HFFc6 (cell line): ENCODE results near the gene MEDAG. TPM values are rescaled to one million over a fixed set of nuclear protein-coding genes. Genes with fewer than 3 reads are reported as not detected.
"Not testable (repeated sequence)": the region's sequence is repeated elsewhere in the genome, so short reads cannot be mapped to it uniquely, and the experiment has no call there.

Experiments used
- DNase-seq: peaks from one replicate; pipeline ENCODE4 v3.0.0-alpha.2; 2018
- H3K27ac Mint-ChIP-seq: 2 replicates; pipeline ENCODE4 v1.8.0; 2020; ENCODE audit warnings: mild to moderate bottlenecking, mixed read lengths
- H3K27me3 Mint-ChIP-seq: 2 replicates; pipeline ENCODE4 v1.8.0; 2021; ENCODE audit warnings: mild to moderate bottlenecking, moderate library complexity, mixed read lengths; ENCODE audit not compliant: insufficient read depth
- H3K36me3 Mint-ChIP-seq: 2 replicates; pipeline ENCODE4 v1.8.0; 2021; ENCODE audit warnings: low read depth, mixed read lengths
- H3K4me1 Mint-ChIP-seq: 2 replicates; pipeline ENCODE4 v1.8.0; 2020; ENCODE audit warnings: low read depth, mixed read lengths
- H3K4me3 Mint-ChIP-seq: 2 replicates; pipeline ENCODE4 v1.8.0; 2020; ENCODE audit warnings: mild to moderate bottlenecking, moderate library complexity, mixed read lengths
- H3K9me3 Mint-ChIP-seq: 2 replicates; pipeline ENCODE4 v1.8.0; 2020; ENCODE audit warnings: mild to moderate bottlenecking, mixed read lengths
- total RNA-seq, 6 experiments: library from RNA; stranded (reverse); fragmentation: NEBNext Ultra II Directional; extraction: Animal tissue kit (Norgen Biotek cat#: 25700); gene quantifications; 2 replicates in 1 of 6; 3 replicates in 5 of 6; pipeline ENCODE4 v1.2.3, GENCODE V29; 2021
- TF ChIP-seq, protein P1 (sequence below): fragments of 200-600 bp; sonication (generic); IDR thresholded peaks from 2 replicates; pipeline ENCODE4 v1.5.0; 2021; ENCODE audit warnings: antibody characterized with exemption, mild to moderate bottlenecking

MEDAG gene
- total RNA-seq, 6 experiments from 2014 or later = 0.11 to 0.40 (median 0.33) TPM; not detected in 3

DNA sequence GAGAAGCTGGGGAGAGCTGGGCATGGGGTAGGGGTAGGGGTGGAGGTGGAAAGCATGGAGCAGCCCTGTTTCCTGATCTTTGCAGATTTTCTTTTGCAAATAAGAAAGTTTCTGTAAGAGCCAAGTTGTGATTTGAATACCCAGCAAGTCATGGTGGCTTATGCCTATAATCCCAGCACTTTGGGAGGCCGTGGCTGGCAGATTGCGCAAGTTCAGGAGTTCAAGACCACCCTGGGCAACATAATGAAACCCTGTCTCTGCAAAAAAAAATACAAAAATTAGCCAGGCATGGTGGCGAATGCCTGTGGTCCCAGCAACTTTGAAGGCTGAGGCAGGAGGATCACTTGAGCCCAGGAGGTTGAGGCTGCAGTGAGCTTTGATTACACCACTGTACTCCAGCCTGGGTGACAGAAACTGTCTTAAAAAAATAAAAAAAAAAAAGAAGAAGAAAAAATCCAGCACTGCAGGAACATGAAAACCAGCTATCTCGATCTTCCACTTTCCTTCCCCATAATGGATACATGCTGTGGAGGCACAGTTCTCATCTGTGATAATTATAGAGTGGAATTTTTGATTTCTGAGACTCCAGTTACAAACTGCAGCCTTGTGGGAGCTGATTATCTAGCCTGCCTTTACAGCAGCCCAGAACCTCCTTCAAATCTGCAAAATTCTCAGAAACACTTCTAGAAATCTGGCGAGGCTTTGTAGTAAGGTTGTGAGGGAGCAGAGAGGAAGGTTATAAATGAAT is 14.3 kb downstream of the MEDAG start:
- H3K27me3 Mint-ChIP-seq = peaks cover 39% of the 10 kb centered on the region
- peaks cover 17% of the 10 kb centered on the region for H3K4me1 Mint-ChIP-seq
- no peaks in the 10 kb centered on the region for H3K36me3 Mint-ChIP-seq
- DNase-seq = no peak
- no peak overlapping the region for H3K4me3 Mint-ChIP-seq
- H3K9me3 Mint-ChIP-seq = no peaks in the 10 kb centered on the region
- no peak overlapping the region for H3K27ac Mint-ChIP-seq
- TF ChIP-seq, protein P1, sequence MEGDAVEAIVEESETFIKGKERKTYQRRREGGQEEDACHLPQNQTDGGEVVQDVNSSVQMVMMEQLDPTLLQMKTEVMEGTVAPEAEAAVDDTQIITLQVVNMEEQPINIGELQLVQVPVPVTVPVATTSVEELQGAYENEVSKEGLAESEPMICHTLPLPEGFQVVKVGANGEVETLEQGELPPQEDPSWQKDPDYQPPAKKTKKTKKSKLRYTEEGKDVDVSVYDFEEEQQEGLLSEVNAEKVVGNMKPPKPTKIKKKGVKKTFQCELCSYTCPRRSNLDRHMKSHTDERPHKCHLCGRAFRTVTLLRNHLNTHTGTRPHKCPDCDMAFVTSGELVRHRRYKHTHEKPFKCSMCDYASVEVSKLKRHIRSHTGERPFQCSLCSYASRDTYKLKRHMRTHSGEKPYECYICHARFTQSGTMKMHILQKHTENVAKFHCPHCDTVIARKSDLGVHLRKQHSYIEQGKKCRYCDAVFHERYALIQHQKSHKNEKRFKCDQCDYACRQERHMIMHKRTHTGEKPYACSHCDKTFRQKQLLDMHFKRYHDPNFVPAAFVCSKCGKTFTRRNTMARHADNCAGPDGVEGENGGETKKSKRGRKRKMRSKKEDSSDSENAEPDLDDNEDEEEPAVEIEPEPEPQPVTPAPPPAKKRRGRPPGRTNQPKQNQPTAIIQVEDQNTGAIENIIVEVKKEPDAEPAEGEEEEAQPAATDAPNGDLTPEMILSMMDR = no peak

DNA sequence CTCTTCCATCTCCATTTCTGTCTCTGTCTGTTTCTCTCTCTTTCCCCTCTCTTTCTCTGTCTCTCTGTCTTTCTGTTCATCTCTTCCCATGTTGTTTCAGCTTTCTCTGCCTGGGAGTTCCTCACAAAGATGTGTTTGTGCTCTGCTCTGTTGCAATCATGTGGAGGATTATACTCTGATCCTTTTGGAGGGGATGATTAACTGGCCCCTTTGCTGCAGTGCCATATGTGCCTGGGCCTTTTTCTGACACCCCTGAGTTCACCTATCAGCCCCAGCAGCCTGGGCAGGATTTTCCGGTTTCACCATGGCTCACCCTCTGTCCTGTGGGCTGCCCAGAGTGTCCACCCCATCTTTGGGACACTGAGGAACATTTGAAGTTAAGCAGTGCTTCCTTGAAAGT is 17.3 kb downstream of the MEDAG start:
- Mint-ChIP-seq H3K4me3 (no peak overlapping the region), H3K27ac (no peak overlapping the region), H3K4me1 (peaks cover 19% of the 10 kb centered on the region), H3K9me3 (no peaks in the 10 kb centered on the region), H3K27me3 (peaks cover 20% of the 10 kb centered on the region), H3K36me3 (no peaks in the 10 kb centered on the region)
- TF ChIP-seq, protein P1 = no peak
- no peak for DNase-seq

DNA sequence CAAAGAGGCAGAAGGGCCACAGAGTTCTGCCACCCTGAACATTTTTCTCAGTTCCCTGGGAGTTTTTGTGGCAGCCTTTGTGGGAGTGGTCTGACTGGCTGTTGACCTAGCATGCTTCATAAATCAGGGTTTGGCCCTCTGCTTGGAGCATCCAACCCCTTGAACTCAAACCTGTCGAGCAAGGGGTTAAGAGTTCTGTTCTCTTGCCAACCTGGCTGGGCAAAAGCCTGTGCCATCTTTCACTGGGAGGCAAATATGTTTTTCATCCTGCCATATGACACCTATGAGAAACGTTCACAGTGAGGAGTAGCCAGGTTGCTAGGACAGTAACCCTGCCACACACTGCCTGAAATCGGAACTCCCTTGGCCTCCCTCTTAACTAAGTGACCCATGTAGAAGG is 18.6 kb downstream of the MEDAG start:
- no peaks in the 10 kb centered on the region for H3K36me3 Mint-ChIP-seq

DNA sequence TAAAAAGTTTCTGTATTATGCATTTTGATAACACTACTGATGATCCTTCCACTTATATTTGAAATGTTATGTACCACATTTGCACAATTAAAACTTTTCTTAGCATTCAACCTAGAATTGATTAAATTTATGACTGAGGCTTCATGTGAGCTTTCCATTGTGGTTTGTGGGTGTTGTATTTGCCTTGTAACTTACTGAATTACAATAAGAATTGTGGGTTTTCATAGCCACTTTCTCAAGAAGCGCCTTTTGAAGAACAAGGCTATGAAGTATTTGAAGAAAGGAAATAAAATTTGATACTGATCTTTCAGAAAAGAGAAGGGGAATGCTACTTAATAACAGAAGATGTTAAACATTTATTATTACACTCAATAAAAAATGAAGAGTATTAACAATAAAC is 19.4 kb downstream of the MEDAG start:
- Mint-ChIP-seq H3K27me3 (peaks cover 21% of the 10 kb centered on the region), H3K36me3 (no peaks in the 10 kb centered on the region), H3K27ac (no peak overlapping the region), H3K4me1 (peaks cover 9% of the 10 kb centered on the region), H3K9me3 (no peaks in the 10 kb centered on the region), H3K4me3 (no peak overlapping the region)
- no peak for DNase-seq
- TF ChIP-seq, protein P1 = no peak

More for the DNA sequence above, 18.6 kb downstream of the MEDAG start:
- peaks cover 24% of the 10 kb centered on the region for H3K27me3 Mint-ChIP-seq
- peaks cover 9% of the 10 kb centered on the region for H3K4me1 Mint-ChIP-seq
- H3K4me3 Mint-ChIP-seq = no peak overlapping the region
- DNase-seq = no peak
- H3K9me3 Mint-ChIP-seq = no peaks in the 10 kb centered on the region
- no peak overlapping the region for H3K27ac Mint-ChIP-seq
- TF ChIP-seq, protein P1 = no peak

DNA sequence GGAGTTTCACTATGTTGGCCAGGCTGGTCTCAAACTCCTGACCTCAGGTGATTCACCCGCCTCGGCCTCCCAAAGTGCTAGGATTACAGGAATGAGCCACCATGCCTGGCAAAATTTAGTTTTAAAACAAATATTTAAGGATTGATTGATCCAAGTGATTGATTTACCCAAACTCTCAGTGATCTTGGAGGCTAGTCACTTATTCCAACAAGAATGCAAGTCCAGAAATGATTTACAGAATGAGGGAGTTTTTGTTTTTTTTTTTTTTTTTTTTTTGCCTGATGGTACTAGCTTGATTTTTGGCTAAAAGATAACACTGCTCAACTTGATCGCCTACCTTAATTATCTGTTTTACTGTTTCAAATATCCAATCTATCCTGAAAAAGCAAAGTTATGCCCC is 20.7 kb downstream of the MEDAG start:
- TF ChIP-seq, protein P1 = no peak
- Mint-ChIP-seq H3K27ac (no peak overlapping the region), H3K36me3 (no peaks in the 10 kb centered on the region), H3K4me1 (peaks cover 9% of the 10 kb centered on the region), H3K27me3 (peaks cover 19% of the 10 kb centered on the region), H3K9me3 (no peaks in the 10 kb centered on the region), H3K4me3 (no peak overlapping the region)
- no peak for DNase-seq

DNA sequence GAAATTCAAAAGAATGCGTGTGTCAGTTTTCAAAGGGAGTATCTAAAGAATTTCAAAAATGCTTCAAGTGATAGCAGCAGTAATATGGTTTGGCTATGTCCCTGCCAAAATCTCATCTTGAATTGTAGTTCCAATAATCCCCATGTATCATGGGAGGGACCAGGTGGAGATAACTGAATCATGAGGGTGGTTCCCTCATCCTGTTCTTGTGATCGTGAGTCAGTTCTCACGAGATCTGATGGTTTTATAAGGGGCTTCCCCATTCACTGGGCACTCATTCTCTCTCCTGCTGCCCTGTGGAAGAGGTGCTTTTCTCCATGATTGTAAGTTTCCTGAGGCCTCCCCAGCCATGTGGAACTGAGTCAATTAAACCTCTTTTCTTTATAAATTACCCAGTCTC is 21.1 kb downstream of the MEDAG start:
- not testable (repeated sequence) for H3K4me3 Mint-ChIP-seq, DNase-seq, H3K4me1 Mint-ChIP-seq, H3K27ac Mint-ChIP-seq, H3K9me3 Mint-ChIP-seq, H3K36me3 Mint-ChIP-seq
- peaks cover 23% of the 10 kb centered on the region for H3K27me3 Mint-ChIP-seq
